Measurements from ENCODE around the gene RARRES2. TPM values are rescaled to one million over a fixed set of nuclear protein-coding genes. Genes with fewer than 3 reads are reported as not detected.

RARRES2 gene
- total RNA-seq, 2 donors from 2014 or later = 245 to 400 TPM

DNA sequence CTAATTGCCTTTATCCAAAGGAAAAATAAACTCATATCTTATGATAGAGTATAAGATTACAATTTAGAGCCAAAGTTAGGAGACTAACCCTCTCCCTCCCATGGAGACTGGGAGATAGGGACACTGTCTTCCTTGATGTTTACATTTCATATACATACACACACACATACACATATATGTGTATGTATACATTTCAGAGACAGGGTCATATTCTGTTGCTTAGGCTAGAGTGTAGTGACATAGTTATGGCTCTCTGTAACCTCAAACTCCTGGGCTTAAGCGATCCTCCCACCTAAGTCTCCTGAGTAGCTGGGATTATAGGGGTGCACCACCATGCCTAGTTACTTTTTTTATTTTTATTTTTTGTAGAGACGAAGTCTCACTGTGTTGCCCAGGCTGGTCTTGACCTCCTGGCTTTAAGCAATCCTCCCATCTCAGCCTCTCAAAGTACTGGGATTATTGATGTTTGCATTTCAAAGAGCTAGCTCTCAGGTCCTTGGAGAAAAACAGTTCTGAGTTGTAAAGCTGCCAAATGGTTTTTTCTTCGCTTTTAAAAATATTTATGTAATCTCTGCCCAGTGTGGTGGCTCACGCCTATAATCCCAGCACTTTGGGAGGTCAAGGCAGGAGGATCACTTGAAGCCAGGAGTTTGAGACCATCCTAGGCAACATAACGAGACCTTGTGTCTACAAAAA lies 19.1 kb upstream of the RARRES2 start:
- intact Hi-C loops (cut with DNase I) = no loop called here
- DNase-seq (no peak), ATAC-seq (no peak)
- Histone ChIP-seq H3K27ac (no peak overlapping the region), H3K4me1 (peaks cover 11% of the 10 kb centered on the region), H3K4me3 (no peak overlapping the region), H3K9me3 (no peaks in the 10 kb centered on the region), H3K27me3 (no peaks in the 10 kb centered on the region), H3K36me3 (replicated peaks in 1 of 2; ENCODE audit: insufficient read depth in 1 of 2, low read depth in 2 of 2) (no peaks in the 10 kb centered on the region)
- no peak for TF ChIP-seq POLR2A (IDR thresholded peaks at IDR 0.05)
- TF ChIP-seq, protein P1, sequence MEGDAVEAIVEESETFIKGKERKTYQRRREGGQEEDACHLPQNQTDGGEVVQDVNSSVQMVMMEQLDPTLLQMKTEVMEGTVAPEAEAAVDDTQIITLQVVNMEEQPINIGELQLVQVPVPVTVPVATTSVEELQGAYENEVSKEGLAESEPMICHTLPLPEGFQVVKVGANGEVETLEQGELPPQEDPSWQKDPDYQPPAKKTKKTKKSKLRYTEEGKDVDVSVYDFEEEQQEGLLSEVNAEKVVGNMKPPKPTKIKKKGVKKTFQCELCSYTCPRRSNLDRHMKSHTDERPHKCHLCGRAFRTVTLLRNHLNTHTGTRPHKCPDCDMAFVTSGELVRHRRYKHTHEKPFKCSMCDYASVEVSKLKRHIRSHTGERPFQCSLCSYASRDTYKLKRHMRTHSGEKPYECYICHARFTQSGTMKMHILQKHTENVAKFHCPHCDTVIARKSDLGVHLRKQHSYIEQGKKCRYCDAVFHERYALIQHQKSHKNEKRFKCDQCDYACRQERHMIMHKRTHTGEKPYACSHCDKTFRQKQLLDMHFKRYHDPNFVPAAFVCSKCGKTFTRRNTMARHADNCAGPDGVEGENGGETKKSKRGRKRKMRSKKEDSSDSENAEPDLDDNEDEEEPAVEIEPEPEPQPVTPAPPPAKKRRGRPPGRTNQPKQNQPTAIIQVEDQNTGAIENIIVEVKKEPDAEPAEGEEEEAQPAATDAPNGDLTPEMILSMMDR (IDR thresholded peaks at IDR 0.05) = no peak
- WGBS, 2 donors = 61 to 63% methylated on average over 5 of the region's 5 CpGs

DNA sequence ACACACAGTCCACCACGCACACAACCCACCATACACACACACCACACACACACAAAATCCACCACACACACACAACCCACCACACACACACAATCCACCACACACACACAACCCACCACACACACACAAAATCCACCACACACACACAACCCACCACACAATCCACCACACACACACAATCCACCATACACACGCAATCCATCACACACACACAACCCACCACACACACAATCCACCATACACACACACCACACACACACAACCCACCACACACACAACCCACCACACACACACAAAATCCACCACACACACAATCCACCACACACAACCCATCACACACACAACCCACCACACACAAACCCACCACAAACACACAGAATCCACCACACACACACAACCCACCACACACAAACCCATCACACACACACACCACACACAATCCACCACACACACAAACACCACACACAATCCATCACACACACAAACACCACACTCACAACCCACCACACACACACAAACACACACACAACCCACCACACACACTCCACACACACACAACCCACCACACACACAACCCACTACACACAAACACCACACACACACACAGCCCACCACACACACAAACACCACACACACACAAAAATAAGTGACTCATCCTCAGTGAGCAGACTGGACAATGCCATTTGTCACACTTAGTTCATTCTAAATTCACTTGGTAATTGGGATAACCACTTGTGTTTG lies 18.4 kb upstream of the RARRES2 start:
- Histone ChIP-seq H3K4me3 (no peak overlapping the region), H3K36me3 (replicated peaks in 1 of 2; ENCODE audit: insufficient read depth in 1 of 2, low read depth in 2 of 2) (no peaks in the 10 kb centered on the region), H3K27me3 (no peaks in the 10 kb centered on the region), H3K4me1 (peaks cover 18% of the 10 kb centered on the region), H3K27ac (no peak overlapping the region), H3K9me3 (no peaks in the 10 kb centered on the region)
- intact Hi-C loops (cut with DNase I) = no loop called here
- TF ChIP-seq POLR2A (IDR thresholded peaks at IDR 0.05) = no peak
- TF ChIP-seq, protein P1 (IDR thresholded peaks at IDR 0.05) = no peak
- no peak for ATAC-seq
- no peak for DNase-seq
- WGBS, 2 donors = 80 to 93% methylated on average over 2 of the region's 2 CpGs

DNA sequence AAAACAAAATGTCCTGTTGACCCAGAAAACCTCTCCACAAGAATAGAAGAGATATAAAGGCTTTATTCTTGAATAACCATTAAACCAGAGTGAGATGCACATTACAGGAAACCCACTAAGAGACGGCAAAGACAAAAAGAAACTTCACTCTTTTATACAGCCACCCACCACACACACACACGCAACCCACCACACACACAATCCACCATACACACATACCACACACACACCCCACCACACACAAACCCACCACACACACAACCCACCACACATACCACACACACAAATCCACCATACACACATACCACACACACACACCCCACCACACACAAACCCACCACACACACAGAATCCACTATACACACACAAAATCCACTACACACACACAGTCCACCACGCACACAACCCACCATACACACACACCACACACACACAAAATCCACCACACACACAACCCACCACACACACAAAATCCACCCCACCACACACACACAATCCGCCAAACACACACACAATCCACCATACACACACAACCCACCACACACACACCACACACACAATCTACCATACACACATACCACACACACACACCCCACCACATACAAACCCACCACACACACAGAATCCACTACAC lies 17.7 kb upstream of the RARRES2 start:
- Histone ChIP-seq H3K27me3 (no peaks in the 10 kb centered on the region), H3K4me1 (peaks cover 22% of the 10 kb centered on the region), H3K27ac (no peak overlapping the region), H3K4me3 (no peak overlapping the region), H3K36me3 (replicated peaks in 1 of 2; ENCODE audit: insufficient read depth in 1 of 2, low read depth in 2 of 2) (no peaks in the 10 kb centered on the region), H3K9me3 (no peaks in the 10 kb centered on the region)
- TF ChIP-seq POLR2A (IDR thresholded peaks at IDR 0.05) = no peak
- TF ChIP-seq, protein P1 (IDR thresholded peaks at IDR 0.05) = no peak
- 84 to 90% methylated on average over 4 of the region's 4 CpGs for WGBS, 2 donors
- no peak for DNase-seq
- ATAC-seq = no peak
- intact Hi-C loops (cut with DNase I) = no loop called here

DNA sequence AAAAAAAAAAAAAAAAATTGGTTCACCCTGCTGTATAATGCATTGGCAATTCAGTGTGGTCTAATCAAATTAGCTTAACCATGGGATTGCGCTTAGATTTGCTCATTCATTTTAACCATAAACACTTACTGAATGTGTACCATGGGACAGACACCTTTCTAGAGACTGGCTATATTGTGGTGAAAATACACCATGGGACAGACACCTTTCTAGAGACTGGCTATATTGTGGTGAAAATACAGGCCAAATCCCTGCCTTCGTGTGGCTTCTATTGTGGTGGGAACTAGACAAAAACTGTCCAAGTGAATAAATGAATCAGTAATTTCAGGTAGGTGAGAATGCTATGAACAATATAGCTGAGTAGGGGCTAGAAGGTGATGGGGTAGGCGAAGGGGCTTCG lies 17.0 kb upstream of the RARRES2 start:
- DNase-seq (no peak), ATAC-seq (no peak)
- H3K27ac ChIP-seq = no peak overlapping the region
- no peaks in the 10 kb centered on the region for H3K36me3 ChIP-seq (replicated peaks in 1 of 2; ENCODE audit: insufficient read depth in 1 of 2, low read depth in 2 of 2)
- intact Hi-C loops (cut with DNase I) = no loop called here
- no peaks in the 10 kb centered on the region for H3K9me3 ChIP-seq
- TF ChIP-seq POLR2A (IDR thresholded peaks at IDR 0.05) = no peak
- TF ChIP-seq, protein P1 (IDR thresholded peaks at IDR 0.05) = no peak
- H3K27me3 ChIP-seq = no peaks in the 10 kb centered on the region
- 86 to 90% methylated on average over 4 of the region's 4 CpGs for WGBS, 2 donors
- H3K4me3 ChIP-seq = no peak overlapping the region
- peaks cover 22% of the 10 kb centered on the region for H3K4me1 ChIP-seq
